HepG2 (cell line): ENCODE data around the gene MSI2. TPM values are rescaled to one million over a fixed set of nuclear protein-coding genes. Genes with fewer than 3 reads are reported as not detected.

ENCODE experiments used
- ELF1 ChIP-seq: sonication (generic); formaldehyde crosslinking; IDR thresholded peaks from 2 replicates; pipeline ENCODE4 v1.4.0; 2020; ENCODE audit warnings: missing genetic modification reagents
- GABPA ChIP-seq, 2 experiments: IDR thresholded peaks; 2 replicates each; pipeline ENCODE4 v1.6.1; 2011 to 2016; ENCODE audit warnings: low read depth in 2 of 2, low read length in 1 of 2, missing biosample characterization in 1 of 2, missing genetic modification characterization in 1 of 2
- HNRNPK ChIP-seq: fragments of 200-400 bp; formaldehyde crosslinking; IDR thresholded peaks from 2 replicates; pipeline ENCODE4 v1.6.1; 2018; ENCODE audit warnings: low read length, low read depth, moderate library complexity, mild to moderate bottlenecking; ENCODE audit not compliant: poor library complexity, severe bottlenecking
- HOXA5 ChIP-seq: sonication (generic); formaldehyde crosslinking; IDR thresholded peaks from 2 replicates; pipeline ENCODE4 v1.4.0; 2020; ENCODE audit warnings: missing genetic modification reagents
- PHF21A ChIP-seq: sonication (generic); formaldehyde crosslinking; IDR thresholded peaks from 2 replicates; pipeline ENCODE4 v1.5.0; 2020; ENCODE audit warnings: mild to moderate bottlenecking, missing genetic modification reagents
- ZBTB42 ChIP-seq: sonication (generic); formaldehyde crosslinking; IDR thresholded peaks from 2 replicates; pipeline ENCODE4 v1.5.0; 2020; ENCODE audit warnings: mild to moderate bottlenecking, missing genetic modification reagents
- ZNF510 ChIP-seq: sonication (generic); formaldehyde crosslinking; IDR thresholded peaks from 2 replicates; pipeline ENCODE4 v1.4.0; 2020; ENCODE audit warnings: low read depth, mild to moderate bottlenecking, missing genetic modification reagents
- ZNF788 ChIP-seq: sonication (generic); formaldehyde crosslinking; IDR thresholded peaks from 2 replicates; pipeline ENCODE4 v1.5.0; 2020; ENCODE audit warnings: mild to moderate bottlenecking, missing genetic modification reagents, borderline replicate concordance
- polyA plus RNA-seq, 8 experiments: library from polyadenylated mRNA; depleted of rRNA in 3 of 8; stranded (reverse) in 7 of 8; unstranded in 1 of 8; fragments of >200 nt; fragmentation: Illumina TruSeq in 4 of 8; extraction: Trizol in 4 of 8; gene quantifications; 2 replicates each; pipeline versions ENCODE4 v1.2.1 to v1.2.3, GENCODE V29; 2011 to 2016; ENCODE audit warnings: low read depth in 4 of 8, missing spikeins in 1 of 8, mixed read lengths in 1 of 8; ENCODE audit not compliant: insufficient read depth in 1 of 8
- total RNA-seq, 5 experiments: library from RNA; depleted of rRNA; stranded (reverse); fragments of >200 nt; fragmentation: Illumina TruSeq; extraction: Trizol; gene quantifications; 2 replicates each; pipeline ENCODE4 v1.2.3, GENCODE V29; 2016; ENCODE audit warnings: low read depth in 1 of 5
- TF ChIP-seq, protein P1 (sequence below), 2 experiments: fragments of 450-650 bp in 1 of 2; sonication (generic) in 1 of 2; formaldehyde crosslinking in 1 of 2; IDR thresholded peaks; 2 replicates each; pipeline versions ENCODE4 v1.6.1 to v1.8.0; 2016 to 2022; ENCODE audit warnings: antibody characterized with exemption in 1 of 2, mild to moderate bottlenecking in 1 of 2, missing genetic modification reagents in 1 of 2
- TF ChIP-seq, protein P2 (sequence below): IDR thresholded peaks from 2 replicates; pipeline ENCODE4 v1.6.1; 2016; ENCODE audit warnings: low read depth, missing genetic modification reagents, missing compliant biosample characterization
- TF ChIP-seq, protein P3 (sequence below): sonication (generic); formaldehyde crosslinking; IDR thresholded peaks from 2 replicates; pipeline ENCODE4 v1.9.0; 2021; ENCODE audit warnings: missing genetic modification reagents, borderline replicate concordance

The MSI2 gene
- total and polyA plus RNA-seq, 2 of the 13 experiments (the other 11 are each of a cell fraction or from before 2014, with no cell fraction given): 77.5 to 78.4 TPM

DNA sequence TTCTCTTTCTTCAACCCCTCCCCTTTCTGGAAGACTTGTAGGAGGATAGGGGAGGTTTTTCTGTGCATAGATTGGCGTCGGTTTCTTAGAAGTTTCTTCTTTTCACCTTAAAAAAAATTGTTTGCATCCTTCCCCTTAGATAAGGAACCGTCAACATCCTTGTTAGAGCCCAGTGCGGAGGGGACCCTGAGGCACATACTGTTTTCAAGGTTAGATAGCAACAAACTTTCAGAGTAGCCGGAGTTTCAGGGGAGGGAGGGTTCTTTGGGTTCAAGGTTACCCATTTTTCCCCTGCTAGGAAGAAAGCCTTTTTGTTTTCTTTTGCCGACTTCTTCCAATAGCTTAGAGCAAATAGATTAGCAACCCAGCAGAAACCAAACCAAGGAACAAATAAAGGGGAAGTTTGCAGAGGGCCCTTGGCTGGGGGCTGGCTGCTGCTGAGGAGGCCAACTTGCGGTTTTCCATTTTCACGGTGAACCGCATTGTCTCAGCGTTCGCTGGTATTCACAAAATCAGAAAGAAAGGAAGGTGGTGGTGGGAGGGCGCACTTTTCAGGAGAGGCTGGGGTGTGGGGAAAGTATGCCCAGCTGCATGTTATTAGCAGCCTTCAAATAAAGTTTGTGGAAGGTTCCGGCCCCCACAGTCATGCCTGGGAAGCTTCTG is 28.8 kb downstream of the MSI2 start (continued):
- TF ChIP-seq, protein P1, sequence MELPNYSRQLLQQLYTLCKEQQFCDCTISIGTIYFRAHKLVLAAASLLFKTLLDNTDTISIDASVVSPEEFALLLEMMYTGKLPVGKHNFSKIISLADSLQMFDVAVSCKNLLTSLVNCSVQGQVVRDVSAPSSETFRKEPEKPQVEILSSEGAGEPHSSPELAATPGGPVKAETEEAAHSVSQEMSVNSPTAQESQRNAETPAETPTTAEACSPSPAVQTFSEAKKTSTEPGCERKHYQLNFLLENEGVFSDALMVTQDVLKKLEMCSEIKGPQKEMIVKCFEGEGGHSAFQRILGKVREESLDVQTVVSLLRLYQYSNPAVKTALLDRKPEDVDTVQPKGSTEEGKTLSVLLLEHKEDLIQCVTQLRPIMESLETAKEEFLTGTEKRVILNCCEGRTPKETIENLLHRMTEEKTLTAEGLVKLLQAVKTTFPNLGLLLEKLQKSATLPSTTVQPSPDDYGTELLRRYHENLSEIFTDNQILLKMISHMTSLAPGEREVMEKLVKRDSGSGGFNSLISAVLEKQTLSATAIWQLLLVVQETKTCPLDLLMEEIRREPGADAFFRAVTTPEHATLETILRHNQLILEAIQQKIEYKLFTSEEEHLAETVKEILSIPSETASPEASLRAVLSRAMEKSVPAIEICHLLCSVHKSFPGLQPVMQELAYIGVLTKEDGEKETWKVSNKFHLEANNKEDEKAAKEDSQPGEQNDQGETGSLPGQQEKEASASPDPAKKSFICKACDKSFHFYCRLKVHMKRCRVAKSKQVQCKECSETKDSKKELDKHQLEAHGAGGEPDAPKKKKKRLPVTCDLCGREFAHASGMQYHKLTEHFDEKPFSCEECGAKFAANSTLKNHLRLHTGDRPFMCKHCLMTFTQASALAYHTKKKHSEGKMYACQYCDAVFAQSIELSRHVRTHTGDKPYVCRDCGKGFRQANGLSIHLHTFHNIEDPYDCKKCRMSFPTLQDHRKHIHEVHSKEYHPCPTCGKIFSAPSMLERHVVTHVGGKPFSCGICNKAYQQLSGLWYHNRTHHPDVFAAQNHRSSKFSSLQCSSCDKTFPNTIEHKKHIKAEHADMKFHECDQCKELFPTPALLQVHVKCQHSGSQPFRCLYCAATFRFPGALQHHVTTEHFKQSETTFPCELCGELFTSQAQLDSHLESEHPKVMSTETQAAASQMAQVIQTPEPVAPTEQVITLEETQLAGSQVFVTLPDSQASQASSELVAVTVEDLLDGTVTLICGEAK (IDR thresholded peaks at IDR 0.05): no peak
- TF ChIP-seq, protein P1 (CRISPR knock-in tag; IDR thresholded peaks at IDR 0.05): peak; percentile 60; the same call in 1 of the 2 replicates
- TF ChIP-seq, protein P2, sequence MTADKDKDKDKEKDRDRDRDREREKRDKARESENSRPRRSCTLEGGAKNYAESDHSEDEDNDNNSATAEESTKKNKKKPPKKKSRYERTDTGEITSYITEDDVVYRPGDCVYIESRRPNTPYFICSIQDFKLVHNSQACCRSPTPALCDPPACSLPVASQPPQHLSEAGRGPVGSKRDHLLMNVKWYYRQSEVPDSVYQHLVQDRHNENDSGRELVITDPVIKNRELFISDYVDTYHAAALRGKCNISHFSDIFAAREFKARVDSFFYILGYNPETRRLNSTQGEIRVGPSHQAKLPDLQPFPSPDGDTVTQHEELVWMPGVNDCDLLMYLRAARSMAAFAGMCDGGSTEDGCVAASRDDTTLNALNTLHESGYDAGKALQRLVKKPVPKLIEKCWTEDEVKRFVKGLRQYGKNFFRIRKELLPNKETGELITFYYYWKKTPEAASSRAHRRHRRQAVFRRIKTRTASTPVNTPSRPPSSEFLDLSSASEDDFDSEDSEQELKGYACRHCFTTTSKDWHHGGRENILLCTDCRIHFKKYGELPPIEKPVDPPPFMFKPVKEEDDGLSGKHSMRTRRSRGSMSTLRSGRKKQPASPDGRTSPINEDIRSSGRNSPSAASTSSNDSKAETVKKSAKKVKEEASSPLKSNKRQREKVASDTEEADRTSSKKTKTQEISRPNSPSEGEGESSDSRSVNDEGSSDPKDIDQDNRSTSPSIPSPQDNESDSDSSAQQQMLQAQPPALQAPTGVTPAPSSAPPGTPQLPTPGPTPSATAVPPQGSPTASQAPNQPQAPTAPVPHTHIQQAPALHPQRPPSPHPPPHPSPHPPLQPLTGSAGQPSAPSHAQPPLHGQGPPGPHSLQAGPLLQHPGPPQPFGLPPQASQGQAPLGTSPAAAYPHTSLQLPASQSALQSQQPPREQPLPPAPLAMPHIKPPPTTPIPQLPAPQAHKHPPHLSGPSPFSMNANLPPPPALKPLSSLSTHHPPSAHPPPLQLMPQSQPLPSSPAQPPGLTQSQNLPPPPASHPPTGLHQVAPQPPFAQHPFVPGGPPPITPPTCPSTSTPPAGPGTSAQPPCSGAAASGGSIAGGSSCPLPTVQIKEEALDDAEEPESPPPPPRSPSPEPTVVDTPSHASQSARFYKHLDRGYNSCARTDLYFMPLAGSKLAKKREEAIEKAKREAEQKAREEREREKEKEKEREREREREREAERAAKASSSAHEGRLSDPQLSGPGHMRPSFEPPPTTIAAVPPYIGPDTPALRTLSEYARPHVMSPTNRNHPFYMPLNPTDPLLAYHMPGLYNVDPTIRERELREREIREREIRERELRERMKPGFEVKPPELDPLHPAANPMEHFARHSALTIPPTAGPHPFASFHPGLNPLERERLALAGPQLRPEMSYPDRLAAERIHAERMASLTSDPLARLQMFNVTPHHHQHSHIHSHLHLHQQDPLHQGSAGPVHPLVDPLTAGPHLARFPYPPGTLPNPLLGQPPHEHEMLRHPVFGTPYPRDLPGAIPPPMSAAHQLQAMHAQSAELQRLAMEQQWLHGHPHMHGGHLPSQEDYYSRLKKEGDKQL (CRISPR knock-in tag): peak; percentile 56; the same call in 1 of the 2 replicates
- TF ChIP-seq ZBTB42 (CRISPR knock-in tag): no peak
- TF ChIP-seq ZNF788 (CRISPR knock-in tag): peak; percentile 69; the same call in 1 of the 2 replicates
- TF ChIP-seq ZNF510 (CRISPR knock-in tag): no peak
- TF ChIP-seq HOXA5: no peak
- no peak for TF ChIP-seq GABPA (IDR thresholded peaks at IDR 0.05; ENCODE audit: low read depth, low read length)
- peak; percentile 38; the same call in 1 of the 2 replicates for TF ChIP-seq GABPA (CRISPR knock-in tag; IDR thresholded peaks at IDR 0.05; ENCODE audit: low read depth)
- peak; percentile 32; the same call in 1 of the 2 replicates for TF ChIP-seq PHF21A (CRISPR knock-in tag)
- 0 out of 2 replicates have a peak, but pooled peaks have one; percentile 18 for TF ChIP-seq ELF1 (CRISPR knock-in tag)
- TF ChIP-seq, protein P3, sequence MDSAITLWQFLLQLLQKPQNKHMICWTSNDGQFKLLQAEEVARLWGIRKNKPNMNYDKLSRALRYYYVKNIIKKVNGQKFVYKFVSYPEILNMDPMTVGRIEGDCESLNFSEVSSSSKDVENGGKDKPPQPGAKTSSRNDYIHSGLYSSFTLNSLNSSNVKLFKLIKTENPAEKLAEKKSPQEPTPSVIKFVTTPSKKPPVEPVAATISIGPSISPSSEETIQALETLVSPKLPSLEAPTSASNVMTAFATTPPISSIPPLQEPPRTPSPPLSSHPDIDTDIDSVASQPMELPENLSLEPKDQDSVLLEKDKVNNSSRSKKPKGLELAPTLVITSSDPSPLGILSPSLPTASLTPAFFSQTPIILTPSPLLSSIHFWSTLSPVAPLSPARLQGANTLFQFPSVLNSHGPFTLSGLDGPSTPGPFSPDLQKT (CRISPR knock-in tag): no peak
- no peak for TF ChIP-seq HNRNPK
